Suprapubic skin (tissue), 2 donors: ENCODE measurements around the gene MAPK14.

Source experiments
- EP300 ChIP-seq: sonication (generic); formaldehyde crosslinking; IDR thresholded peaks from one replicate; pipeline ENCODE4 v1.6.1; 2017; ENCODE audit warnings: antibody characterized with exemption
- POLR2A ChIP-seq, 2 donors: fragments of 450-650 bp; IDR thresholded peaks; one replicate each; pipeline ENCODE4 v1.6.1; 2017; ENCODE audit warnings: antibody characterized with exemption in 2 of 2, mild to moderate bottlenecking in 2 of 2, moderate library complexity in 2 of 2

DNA sequence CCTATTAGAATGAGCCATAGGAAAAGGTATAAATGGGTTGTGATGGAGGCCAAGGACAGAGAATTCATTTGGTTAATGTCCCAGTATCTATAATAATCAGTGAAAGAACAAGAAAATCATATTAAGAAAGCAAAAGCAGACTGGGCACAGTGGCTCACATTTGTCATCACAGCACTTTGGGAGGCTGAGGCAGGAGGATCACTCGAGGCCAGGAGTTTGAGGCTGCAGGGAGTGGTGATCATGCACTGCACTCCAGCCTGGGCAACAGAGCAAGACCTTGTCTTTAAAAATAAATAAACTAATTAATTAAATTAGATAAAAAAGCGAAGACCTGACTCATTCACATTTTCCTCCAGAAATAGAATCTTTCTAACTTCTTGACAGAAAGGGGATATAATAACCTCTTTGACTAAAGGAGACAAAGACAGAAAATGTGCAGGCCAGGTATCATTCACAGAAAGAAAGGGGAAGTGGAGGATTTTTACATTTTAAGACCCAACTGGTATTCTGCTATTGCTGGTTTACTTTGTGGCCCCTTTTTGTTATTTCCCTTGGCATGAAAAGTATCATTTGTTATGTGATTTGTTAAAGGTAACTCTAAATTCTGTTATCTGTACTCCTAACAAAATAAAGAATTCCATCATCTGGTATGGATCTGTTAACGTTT lies 70.8 kb downstream of the MAPK14 start:
- TF ChIP-seq POLR2A (IDR thresholded peaks at IDR 0.05) (no peak), EP300 (no peak)
